HepG2 (cell line): ENCODE measurements around the gene IL10RA. TPM values are rescaled to one million over a fixed set of nuclear protein-coding genes. Genes with fewer than 3 reads are reported as not detected.

Source experiments
- ATAC-seq: fragments of 200-7000 bp; cut with Tn5 transposase; 3 replicates; pipeline ENCODE4 v1.9.1; 2020; ENCODE audit warnings: mild to moderate bottlenecking, moderate library complexity
- BruUV-seq: library from RNA; stranded (reverse); fragments of 400-500 nt; replicated peaks from 2 replicates; lab custom pipeline; 2021; lab: Mats Ljungman, UMichigan
- CTCF ChIA-PET: fragments of 300-600 bp; formaldehyde crosslinking; extraction: SDS; loops from one replicate; lab custom pipeline; 2021; ENCODE audit warnings: low total read pairs, inconsistent platforms, low intra/inter-chr PET ratio; lab: Yijun Ruan, JAX
- POLR2A ChIA-PET: fragments of 350-600 bp; sonication (Branson Sonifier 250); formaldehyde crosslinking; loops from one replicate; lab custom pipeline; 2020; ENCODE audit warnings: antibody characterized with exemption, inconsistent platforms; lab: Yijun Ruan, JAX
- DNase-seq: peaks from one replicate; pipeline ENCODE4 v3.0.0-alpha.2; 2015; ENCODE audit warnings: low spot score
- FAIRE-seq: peaks from 3 replicates; lab custom pipeline; 2011; peaks lifted over from hg19 to GRCh38; lab: Jason Lieb, UNC
- H2AFZ ChIP-seq: one replicate; pipeline ENCODE4 v1.6.1; 2011; ENCODE audit warnings: low read length, inconsistent platforms
- H3K27ac ChIP-seq: fragments of 300-600 bp; 3 replicates; pipeline ENCODE4 v1.8.0; 2011; ENCODE audit warnings: mixed run types, mild to moderate bottlenecking, mixed read lengths, low read length, inconsistent platforms; ENCODE audit not compliant: insufficient read depth; ENCODE audit errors: extremely low read length
- H3K27me3 ChIP-seq, 2 experiments: fragments of 200-600 bp in 1 of 2; 2 replicates in 1 of 2; 3 replicates in 1 of 2; pipeline versions ENCODE4 v1.6.0 to v1.8.0; 2011; ENCODE audit warnings: low read length in 2 of 2, mild to moderate bottlenecking in 2 of 2, moderate library complexity in 2 of 2, inconsistent platforms in 1 of 2; ENCODE audit not compliant: insufficient read depth in 2 of 2, control insufficient read depth in 1 of 2
- H3K36me3 ChIP-seq, 2 experiments: fragments of 200-600 bp in 1 of 2; replicated peaks in 1 of 2; 2 replicates in 1 of 2; 3 replicates in 1 of 2; pipeline versions ENCODE4 v1.5.1 to v1.8.0; 2011; ENCODE audit warnings: low read length in 2 of 2, inconsistent platforms in 1 of 2; ENCODE audit not compliant: insufficient read depth in 2 of 2, control insufficient read depth in 1 of 2
- H3K4me1 ChIP-seq: 2 replicates; pipeline ENCODE4 v1.5.1; 2012; ENCODE audit warnings: low read length, inconsistent platforms; ENCODE audit not compliant: insufficient read depth
- H3K4me2 ChIP-seq: 2 replicates; pipeline ENCODE4 v1.6.0; 2011; ENCODE audit warnings: low read depth, low read length, inconsistent platforms
- H3K4me3 ChIP-seq, 3 experiments: fragments of 200-600 bp in 1 of 3; sonication (generic), shearing (Covaris generic) in 1 of 3; replicated peaks in 1 of 3; 2 replicates each; pipeline ENCODE4 v1.5.1; 2011 to 2016; ENCODE audit warnings: low read length in 3 of 3, inconsistent platforms in 2 of 3, low read depth in 2 of 3, mild to moderate bottlenecking in 2 of 3, control low read depth in 1 of 3, mixed read lengths in 1 of 3; ENCODE audit not compliant: insufficient read depth in 1 of 3
- H3K79me2 ChIP-seq: one replicate; pipeline ENCODE4 v1.6.1; 2011; ENCODE audit warnings: low read length, inconsistent platforms; ENCODE audit not compliant: insufficient read depth
- H3K9ac ChIP-seq: 2 replicates; pipeline ENCODE4 v1.6.0; 2011; ENCODE audit warnings: mild to moderate bottlenecking, low read depth, low read length, inconsistent platforms; ENCODE audit not compliant: insufficient read depth
- H3K9me3 ChIP-seq: 2 replicates; pipeline ENCODE4 v1.5.1; 2012; ENCODE audit warnings: mild to moderate bottlenecking, low read length
- H4K20me1 ChIP-seq: 2 replicates; pipeline ENCODE4 v1.6.0; 2011; ENCODE audit warnings: inconsistent platforms, mild to moderate bottlenecking, low read length, moderate library complexity; ENCODE audit not compliant: insufficient read depth
- MATR3 ChIP-seq: sonication (generic); formaldehyde crosslinking; IDR thresholded peaks from 2 replicates; pipeline ENCODE4 v1.4.0; 2020; ENCODE audit warnings: missing genetic modification reagents
- NR2C2 ChIP-seq: sonication (generic); formaldehyde crosslinking; IDR thresholded peaks from 2 replicates; pipeline ENCODE4 v1.4.0; 2020; ENCODE audit warnings: missing genetic modification reagents, mild to moderate bottlenecking, moderate library complexity, borderline replicate concordance
- PTBP1 ChIP-seq: fragments of 200-400 bp; formaldehyde crosslinking; IDR thresholded peaks from 2 replicates; pipeline ENCODE4 v1.6.1; 2018; ENCODE audit warnings: low read length, low read depth; ENCODE audit not compliant: poor library complexity, severe bottlenecking
- SIN3A ChIP-seq: IDR thresholded peaks from 2 replicates; pipeline ENCODE4 v1.6.1; 2011; ENCODE audit warnings: low read depth, mild to moderate bottlenecking, control low read depth, low read length, borderline replicate concordance
- SNAI1 ChIP-seq: sonication (generic); formaldehyde crosslinking; IDR thresholded peaks from 2 replicates; pipeline ENCODE4 v1.5.0; 2020; ENCODE audit warnings: mild to moderate bottlenecking, missing genetic modification reagents, borderline replicate concordance
- U2AF1 ChIP-seq: fragments of 200-400 bp; formaldehyde crosslinking; optimal IDR thresholded peaks from 2 replicates; pipeline ENCODE3; 2017; ENCODE audit warnings: mild to moderate bottlenecking, low read depth, low read length
- ZNF24 ChIP-seq: fragments of 450-650 bp; IDR thresholded peaks from 2 replicates; pipeline ENCODE4 v1.6.1; 2017; ENCODE audit warnings: antibody characterized with exemption, mild to moderate bottlenecking
- WGBS: methylation state at CpG from one replicate; pipeline ENCODE4 v1.1.6; 2017; ENCODE audit warnings: low lambda C conversion rate; 5-methylcytosine and 5-hydroxymethylcytosine counted together
- in situ Hi-C: cut with HindIII; loops from 2 replicates; pipeline ENCODE4 v1.10.0; 2017; ENCODE audit warnings: low pct_unique_long_range_greater_than_20kb; ENCODE audit not compliant: extremely low pct_ligation_motif_present
- intact Hi-C: fragments of 100-400 bp; cut with micrococcal nuclease; formaldehyde crosslinking; loops from one replicate; pipeline ENCODE4 v1.10.0; 2022; ENCODE audit not compliant: unreplicated experiment
- polyA plus RNA-seq, 8 experiments: library from polyadenylated mRNA; depleted of rRNA in 3 of 8; stranded (reverse) in 7 of 8; unstranded in 1 of 8; fragments of >200 nt; fragmentation: Illumina TruSeq in 4 of 8; extraction: Trizol in 4 of 8; gene quantifications; 2 replicates each; pipeline versions ENCODE4 v1.2.1 to v1.2.3, GENCODE V29; 2011 to 2016; ENCODE audit warnings: low read depth in 4 of 8, missing spikeins in 1 of 8, mixed read lengths in 1 of 8; ENCODE audit not compliant: insufficient read depth in 1 of 8
- total RNA-seq, 5 experiments: library from RNA; depleted of rRNA; stranded (reverse); fragments of >200 nt; fragmentation: Illumina TruSeq; extraction: Trizol; gene quantifications; 2 replicates each; pipeline ENCODE4 v1.2.3, GENCODE V29; 2016; ENCODE audit warnings: low read depth in 1 of 5
- TF ChIP-seq, protein P1 (sequence below): sonication (generic); formaldehyde crosslinking; conservative IDR thresholded peaks from 2 replicates; pipeline ENCODE4 v1.4.0; 2020; ENCODE audit warnings: mild to moderate bottlenecking, missing genetic modification reagents, moderate library complexity
- TF ChIP-seq, protein P2 (sequence below): sonication (generic); formaldehyde crosslinking; IDR thresholded peaks from 2 replicates; pipeline ENCODE4 v1.8.1; 2023; ENCODE audit warnings: mild to moderate bottlenecking, inconsistent platforms, moderate library complexity, missing genetic modification reagents, borderline replicate concordance
- TF ChIP-seq, protein P3 (sequence below): IDR thresholded peaks from 2 replicates; pipeline ENCODE4 v1.6.1; 2016; ENCODE audit warnings: missing compliant biosample characterization, missing genetic modification reagents, borderline replicate concordance
- TF ChIP-seq, protein P4 (sequence below): IDR thresholded peaks from 2 replicates; pipeline ENCODE4 v1.6.1; 2012; ENCODE audit warnings: inconsistent platforms
- TF ChIP-seq, protein P5 (sequence below): sonication (generic); formaldehyde crosslinking; IDR thresholded peaks from 2 replicates; pipeline ENCODE4 v1.4.0; 2020; ENCODE audit warnings: mild to moderate bottlenecking, missing genetic modification reagents
- TF ChIP-seq, protein P6 (sequence below): sonication (generic); formaldehyde crosslinking; IDR thresholded peaks from 2 replicates; pipeline ENCODE4 v1.4.0; 2020; ENCODE audit warnings: missing genetic modification reagents, mild to moderate bottlenecking, borderline replicate concordance

IL10RA gene
- total and polyA plus RNA-seq, 2 of the 13 experiments (the other 11 are each of a cell fraction or from before 2014, with no cell fraction given): not detected

DNA sequence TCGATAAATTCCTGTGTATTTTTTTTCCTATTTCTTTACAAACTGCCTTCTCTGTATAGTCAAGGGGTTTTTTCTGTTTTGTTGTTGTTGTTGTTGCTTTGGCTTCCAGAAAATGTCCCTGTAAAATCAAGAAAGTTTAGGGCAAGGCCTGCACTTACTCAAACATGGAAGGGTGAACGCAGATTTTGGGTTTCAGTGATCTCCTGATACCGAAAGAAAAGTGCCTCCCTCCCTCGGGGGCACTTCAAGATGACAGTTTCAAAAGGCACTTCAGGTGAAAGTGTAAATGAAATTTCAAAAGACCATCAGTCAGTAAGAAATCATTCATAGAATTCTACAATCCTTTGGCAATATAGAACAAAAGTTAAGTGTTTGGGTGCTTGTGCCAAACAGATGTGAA, 47.2 kb downstream of the IL10RA start:
- no peak overlapping the region for H2AFZ ChIP-seq
- H3K27me3 ChIP-seq: peaks cover 0 to 16% of the 10 kb centered on the region in 2 experiments; a peak in 3 of 5 replicates
- H3K79me2 ChIP-seq: no peaks in the 10 kb centered on the region
- ATAC-seq (no peak), FAIRE-seq (no peak), DNase-seq (no peak)
- 43% methylated on average over 4 of the region's 4 CpGs for WGBS
- H3K9me3 ChIP-seq: no peaks in the 10 kb centered on the region
- intact Hi-C loops (no loop called here), in situ Hi-C loops (no loop called here)
- BruUV-seq: no TSS peak
- no peak overlapping the region for H3K9ac ChIP-seq
- no peak overlapping the region for H3K27ac ChIP-seq
- POLR2A ChIA-PET: no interaction called here
- no peak overlapping the region for H3K4me2 ChIP-seq
- CTCF ChIA-PET: no interaction called here
- no peak overlapping the region for H3K4me3 ChIP-seq
- no peaks in the 10 kb centered on the region for H3K36me3 ChIP-seq
- no peaks in the 10 kb centered on the region for H4K20me1 ChIP-seq
- H3K4me1 ChIP-seq: no peaks in the 10 kb centered on the region
- TF ChIP-seq MATR3 (no peak), U2AF1 (no peak), NR2C2 (CRISPR knock-in tag) (no peak), ZNF24 (no peak), PTBP1 (no peak), SNAI1 (CRISPR knock-in tag) (no peak), SIN3A (no peak)
- TF ChIP-seq, protein P1, sequence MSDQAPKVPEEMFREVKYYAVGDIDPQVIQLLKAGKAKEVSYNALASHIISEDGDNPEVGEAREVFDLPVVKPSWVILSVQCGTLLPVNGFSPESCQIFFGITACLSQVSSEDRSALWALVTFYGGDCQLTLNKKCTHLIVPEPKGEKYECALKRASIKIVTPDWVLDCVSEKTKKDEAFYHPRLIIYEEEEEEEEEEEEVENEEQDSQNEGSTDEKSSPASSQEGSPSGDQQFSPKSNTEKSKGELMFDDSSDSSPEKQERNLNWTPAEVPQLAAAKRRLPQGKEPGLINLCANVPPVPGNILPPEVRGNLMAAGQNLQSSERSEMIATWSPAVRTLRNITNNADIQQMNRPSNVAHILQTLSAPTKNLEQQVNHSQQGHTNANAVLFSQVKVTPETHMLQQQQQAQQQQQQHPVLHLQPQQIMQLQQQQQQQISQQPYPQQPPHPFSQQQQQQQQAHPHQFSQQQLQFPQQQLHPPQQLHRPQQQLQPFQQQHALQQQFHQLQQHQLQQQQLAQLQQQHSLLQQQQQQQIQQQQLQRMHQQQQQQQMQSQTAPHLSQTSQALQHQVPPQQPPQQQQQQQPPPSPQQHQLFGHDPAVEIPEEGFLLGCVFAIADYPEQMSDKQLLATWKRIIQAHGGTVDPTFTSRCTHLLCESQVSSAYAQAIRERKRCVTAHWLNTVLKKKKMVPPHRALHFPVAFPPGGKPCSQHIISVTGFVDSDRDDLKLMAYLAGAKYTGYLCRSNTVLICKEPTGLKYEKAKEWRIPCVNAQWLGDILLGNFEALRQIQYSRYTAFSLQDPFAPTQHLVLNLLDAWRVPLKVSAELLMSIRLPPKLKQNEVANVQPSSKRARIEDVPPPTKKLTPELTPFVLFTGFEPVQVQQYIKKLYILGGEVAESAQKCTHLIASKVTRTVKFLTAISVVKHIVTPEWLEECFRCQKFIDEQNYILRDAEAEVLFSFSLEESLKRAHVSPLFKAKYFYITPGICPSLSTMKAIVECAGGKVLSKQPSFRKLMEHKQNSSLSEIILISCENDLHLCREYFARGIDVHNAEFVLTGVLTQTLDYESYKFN: no peak
- TF ChIP-seq, protein P2, sequence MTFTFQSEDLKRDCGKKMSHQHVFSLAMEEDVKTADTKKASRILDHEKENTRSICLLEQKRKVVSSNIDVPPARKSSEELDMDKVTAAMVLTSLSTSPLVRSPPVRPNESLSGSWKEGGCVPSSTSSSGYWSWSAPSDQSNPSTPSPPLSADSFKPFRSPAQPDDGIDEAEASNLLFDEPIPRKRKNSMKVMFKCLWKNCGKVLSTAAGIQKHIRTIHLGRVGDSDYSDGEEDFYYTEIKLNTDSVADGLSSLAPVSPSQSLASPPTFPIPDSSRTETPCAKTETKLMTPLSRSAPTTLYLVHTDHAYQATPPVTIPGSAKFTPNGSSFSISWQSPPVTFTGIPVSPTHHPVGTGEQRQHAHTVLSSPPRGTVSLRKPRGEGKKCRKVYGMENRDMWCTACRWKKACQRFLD (CRISPR knock-in tag): no peak
- TF ChIP-seq, protein P3, sequence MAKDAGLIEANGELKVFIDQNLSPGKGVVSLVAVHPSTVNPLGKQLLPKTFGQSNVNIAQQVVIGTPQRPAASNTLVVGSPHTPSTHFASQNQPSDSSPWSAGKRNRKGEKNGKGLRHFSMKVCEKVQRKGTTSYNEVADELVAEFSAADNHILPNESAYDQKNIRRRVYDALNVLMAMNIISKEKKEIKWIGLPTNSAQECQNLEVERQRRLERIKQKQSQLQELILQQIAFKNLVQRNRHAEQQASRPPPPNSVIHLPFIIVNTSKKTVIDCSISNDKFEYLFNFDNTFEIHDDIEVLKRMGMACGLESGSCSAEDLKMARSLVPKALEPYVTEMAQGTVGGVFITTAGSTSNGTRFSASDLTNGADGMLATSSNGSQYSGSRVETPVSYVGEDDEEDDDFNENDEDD: no peak
- TF ChIP-seq, protein P4, sequence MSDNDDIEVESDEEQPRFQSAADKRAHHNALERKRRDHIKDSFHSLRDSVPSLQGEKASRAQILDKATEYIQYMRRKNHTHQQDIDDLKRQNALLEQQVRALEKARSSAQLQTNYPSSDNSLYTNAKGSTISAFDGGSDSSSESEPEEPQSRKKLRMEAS: no peak
- TF ChIP-seq, protein P5, sequence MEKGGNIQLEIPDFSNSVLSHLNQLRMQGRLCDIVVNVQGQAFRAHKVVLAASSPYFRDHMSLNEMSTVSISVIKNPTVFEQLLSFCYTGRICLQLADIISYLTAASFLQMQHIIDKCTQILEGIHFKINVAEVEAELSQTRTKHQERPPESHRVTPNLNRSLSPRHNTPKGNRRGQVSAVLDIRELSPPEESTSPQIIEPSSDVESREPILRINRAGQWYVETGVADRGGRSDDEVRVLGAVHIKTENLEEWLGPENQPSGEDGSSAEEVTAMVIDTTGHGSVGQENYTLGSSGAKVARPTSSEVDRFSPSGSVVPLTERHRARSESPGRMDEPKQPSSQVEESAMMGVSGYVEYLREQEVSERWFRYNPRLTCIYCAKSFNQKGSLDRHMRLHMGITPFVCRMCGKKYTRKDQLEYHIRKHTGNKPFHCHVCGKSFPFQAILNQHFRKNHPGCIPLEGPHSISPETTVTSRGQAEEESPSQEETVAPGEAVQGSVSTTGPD: no peak
- TF ChIP-seq, protein P6, sequence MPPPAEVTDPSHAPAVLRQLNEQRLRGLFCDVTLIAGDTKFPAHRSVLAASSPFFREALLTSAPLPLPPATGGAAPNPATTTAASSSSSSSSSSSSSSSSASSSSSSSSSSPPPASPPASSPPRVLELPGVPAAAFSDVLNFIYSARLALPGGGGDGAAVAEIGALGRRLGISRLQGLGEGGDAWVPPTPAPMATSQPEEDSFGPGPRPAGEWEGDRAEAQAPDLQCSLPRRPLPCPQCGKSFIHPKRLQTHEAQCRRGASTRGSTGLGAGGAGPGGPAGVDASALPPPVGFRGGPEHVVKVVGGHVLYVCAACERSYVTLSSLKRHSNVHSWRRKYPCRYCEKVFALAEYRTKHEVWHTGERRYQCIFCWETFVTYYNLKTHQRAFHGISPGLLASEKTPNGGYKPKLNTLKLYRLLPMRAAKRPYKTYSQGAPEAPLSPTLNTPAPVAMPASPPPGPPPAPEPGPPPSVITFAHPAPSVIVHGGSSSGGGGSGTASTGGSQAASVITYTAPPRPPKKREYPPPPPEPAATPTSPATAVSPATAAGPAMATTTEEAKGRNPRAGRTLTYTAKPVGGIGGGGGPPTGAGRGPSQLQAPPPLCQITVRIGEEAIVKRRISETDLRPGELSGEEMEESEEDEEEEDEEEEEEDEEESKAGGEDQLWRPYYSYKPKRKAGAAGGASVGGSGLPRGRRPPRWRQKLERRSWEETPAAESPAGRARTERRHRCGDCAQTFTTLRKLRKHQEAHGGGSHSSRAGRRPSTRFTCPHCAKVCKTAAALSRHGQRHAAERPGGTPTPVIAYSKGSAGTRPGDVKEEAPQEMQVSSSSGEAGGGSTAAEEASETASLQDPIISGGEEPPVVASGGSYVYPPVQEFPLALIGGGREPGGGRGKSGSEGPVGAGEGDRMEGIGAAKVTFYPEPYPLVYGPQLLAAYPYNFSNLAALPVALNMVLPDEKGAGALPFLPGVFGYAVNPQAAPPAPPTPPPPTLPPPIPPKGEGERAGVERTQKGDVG (CRISPR knock-in tag): no peak
